Measurements from ENCODE around the gene TBC1D22A. TPM values are rescaled to one million over a fixed set of nuclear protein-coding genes. Genes with fewer than 3 reads are reported as not detected.
"Not testable (repeated sequence)": the region's sequence is repeated elsewhere in the genome, so short reads cannot be mapped to it uniquely, and the experiment has no call there.

The TBC1D22A gene
- total RNA-seq, 1 donor from 2014 or later: 15.3 TPM

DNA sequence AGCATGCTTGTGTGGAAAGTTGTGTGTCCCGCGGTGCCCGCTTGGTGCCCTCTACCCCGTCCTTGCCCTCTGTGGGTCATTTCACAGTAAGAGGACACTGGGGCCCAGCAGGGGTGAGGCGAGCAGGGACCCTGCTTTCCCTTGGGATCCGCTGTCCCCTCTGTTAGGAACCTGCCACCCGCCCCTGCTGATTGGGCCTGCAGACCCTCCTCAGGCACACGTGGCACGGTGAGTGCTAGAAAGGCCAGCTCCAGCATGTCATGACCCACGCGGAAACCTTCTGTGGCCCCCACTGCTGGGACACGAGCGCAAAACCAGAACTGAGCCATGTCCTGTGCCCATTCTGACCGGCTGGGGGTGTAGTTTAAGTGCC lies 353.1 kb downstream of the TBC1D22A start:
- no peak for DNase-seq (ENCODE audit: low read depth in 2 of 2)

DNA sequence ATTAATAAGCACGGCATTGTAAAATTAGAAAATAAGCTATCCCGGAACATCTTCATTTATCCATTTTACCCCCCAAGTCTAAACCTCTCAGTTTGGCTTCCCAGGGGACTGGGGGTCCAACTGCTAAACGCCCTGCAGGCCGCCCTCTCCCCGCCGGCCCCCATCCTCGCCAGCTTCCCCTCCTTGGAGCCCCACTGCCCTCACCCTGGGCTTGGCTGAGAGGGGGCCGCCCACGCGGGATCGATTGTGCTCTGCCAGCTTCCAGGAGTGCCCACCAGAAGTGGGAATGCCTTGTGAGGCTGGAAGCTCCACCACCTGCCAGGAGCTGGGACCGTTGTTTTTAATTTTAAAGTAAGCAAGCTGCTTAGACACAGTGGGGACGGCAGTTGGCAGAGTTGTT lies 353.5 kb downstream of the TBC1D22A start:
- no peak for DNase-seq (ENCODE audit: low read depth in 2 of 2)

DNA sequence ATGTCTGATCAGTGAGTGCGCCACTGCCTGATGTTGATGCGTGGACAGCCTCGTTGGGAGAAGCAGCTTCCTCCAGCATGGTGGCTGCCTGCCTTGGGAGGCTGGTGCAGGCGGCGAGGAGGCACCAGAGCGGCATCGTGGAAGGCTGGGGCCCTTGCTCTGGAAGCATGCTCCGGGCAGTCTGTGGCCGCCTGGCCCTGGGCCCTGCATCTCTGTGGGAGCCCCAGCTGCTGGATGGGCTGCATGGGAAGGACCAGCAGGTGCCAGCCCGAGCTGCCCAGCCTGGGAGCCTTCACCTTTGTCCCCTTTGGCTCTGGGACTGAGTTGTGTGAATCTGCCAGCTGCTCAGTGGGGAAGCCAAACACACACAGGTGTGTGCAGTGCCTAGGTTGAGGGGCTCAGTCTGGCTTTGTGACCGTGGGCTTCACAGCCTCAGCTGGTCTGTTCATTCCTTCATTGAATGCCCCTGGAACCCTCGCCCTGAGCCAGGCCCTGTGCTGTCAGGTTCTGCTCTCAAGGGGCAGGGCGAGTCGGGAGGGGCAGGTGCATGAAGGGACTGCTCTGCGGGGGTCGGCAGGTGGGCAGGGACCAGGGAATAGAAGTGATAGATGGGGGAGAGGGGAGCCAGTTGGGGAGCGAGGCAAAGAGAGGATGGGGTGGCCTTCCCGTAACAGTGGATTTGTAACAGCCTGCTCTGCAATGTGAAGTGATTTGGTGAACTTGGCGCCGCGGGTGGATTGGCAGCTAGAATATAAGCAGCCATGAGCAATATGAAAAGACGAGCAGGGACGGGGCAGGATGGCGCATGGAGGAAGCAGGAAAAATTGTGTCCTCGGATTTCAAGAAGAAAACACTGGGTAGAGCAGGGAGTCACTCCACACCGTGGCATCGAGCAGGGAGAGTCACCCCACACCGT lies 354.2 kb downstream of the TBC1D22A start:
- no peak for DNase-seq (ENCODE audit: low read depth in 2 of 2)

DNA sequence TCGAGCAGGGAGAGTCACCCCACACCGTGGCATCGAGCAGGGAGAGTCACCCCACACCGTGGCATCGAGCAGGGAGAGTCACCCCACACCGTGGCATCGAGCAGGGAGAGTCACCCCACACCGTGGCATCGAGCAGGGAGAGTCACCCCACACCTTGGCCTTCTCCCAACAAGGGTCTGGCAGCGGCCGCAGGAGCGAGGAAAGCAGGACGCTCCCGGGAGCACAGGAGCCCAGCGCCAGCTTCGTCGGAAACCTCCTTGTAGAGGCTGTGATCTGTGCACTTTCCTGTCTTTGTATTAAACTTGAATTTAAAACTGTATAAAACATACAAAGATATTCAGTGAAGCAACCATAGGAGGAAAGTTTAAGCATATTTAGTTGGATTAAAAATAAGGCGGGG lies 355.0 kb downstream of the TBC1D22A start:
- not testable (repeated sequence) for DNase-seq (ENCODE audit: low read depth in 2 of 2)

- DNase-seq (ENCODE audit: low read depth in 2 of 2): no peak
These were observed 356.7 kb downstream of the TBC1D22A start for GRCh38 chr22:47119181-47119580.

- no peak for DNase-seq (ENCODE audit: low read depth in 2 of 2)
These were observed 357.9 kb downstream of the TBC1D22A start for GRCh38 chr22:47120399-47120798.

DNA sequence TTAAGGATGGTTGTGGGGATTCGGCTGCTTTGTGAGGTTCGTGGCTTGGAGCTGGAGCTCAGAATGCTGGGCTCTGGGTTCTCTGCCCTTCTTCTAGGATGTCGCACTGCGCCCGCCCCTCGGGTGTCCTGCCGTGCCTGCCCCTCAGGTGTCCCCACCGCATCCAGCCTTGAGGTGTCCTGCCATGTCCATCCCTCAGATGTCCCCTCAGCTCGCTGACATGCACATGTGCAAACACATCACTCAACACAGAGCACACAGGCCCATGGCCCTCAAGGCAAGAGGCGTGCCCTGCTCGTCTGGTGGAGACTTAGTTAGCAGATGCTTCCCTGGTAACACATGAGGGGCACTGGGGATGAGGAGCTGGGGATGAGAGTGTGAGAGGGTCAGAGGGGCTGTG lies 359.3 kb downstream of the TBC1D22A start:
- DNase-seq (ENCODE audit: low read depth in 2 of 2): no peak

DNA sequence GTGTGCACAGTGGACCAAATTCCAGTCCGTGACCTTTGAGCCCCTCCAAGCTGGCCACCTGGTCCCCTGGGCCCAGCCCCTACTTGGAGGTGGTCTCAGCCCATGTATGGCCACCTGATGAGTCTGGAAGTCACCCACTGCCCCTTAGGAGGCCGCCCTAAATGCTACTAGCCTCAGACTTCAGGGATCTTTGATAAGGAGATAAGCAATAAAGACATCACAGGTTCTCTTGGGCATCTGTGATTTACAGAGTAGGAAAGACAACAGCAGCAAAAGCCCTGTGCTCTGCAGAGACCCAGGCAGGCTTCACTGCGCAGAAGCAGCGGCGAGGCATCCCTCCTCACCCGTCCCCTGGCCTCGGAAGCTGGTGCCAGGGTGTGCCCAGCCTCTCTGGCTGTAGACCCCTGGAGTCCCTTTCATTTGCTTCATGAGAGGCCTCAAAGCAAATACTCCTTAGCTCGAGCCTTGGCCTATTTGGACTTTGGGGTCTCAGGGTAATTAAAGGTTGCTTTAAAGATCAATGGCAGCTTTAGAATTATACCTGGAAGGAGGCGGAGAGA lies 360.1 kb downstream of the TBC1D22A start:
- no peak for DNase-seq (ENCODE audit: low read depth in 2 of 2)

DNA sequence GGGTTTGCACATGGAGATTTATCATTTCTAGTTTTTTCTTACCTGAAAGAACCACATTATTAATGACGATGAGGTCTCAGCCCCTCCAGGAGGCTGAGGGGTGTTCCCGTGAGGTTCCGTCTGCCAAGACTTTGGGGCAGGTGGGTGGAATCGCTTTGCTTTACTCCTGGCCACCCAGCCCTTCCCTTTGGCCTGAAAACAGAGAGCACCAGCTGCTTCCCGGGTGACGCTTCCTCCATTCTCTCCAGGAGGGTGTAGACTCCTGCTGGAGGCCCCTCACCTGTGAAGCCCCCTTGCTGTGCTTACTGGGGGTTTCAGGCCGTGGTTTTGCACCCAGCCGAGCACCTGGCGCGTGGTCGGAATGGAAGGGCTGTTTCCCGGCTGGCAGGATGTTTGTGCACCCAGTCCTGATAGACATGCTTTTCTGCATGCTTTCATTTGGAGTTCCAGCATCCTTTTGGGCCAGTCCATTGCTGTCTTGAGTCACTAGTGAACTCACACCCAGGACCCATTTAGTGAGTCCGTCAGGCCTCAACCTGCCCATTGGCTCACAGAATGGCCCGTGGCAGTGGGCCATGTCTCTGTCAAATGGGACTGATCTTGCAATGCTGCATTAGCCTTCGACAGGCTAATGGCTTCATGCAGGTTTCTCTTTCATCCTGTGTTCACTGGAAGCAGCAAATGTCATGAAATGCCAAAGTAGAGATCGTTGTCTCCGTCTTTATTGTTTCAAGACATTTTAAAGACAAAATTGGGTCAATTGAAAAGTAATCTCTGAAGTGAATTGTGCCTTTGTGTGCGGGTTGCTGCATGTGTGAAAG lies 360.8 kb downstream of the TBC1D22A start:
- no peak for DNase-seq (ENCODE audit: low read depth in 2 of 2)

- no peak for DNase-seq (ENCODE audit: low read depth in 2 of 2)
These were observed 361.5 kb downstream of the TBC1D22A start for GRCh38 chr22:47123827-47124442.

GRCh38 chr22:47124451-47124881 lies 362.0 kb downstream of the TBC1D22A start:
- no peak for DNase-seq (ENCODE audit: low read depth in 2 of 2)

DNA sequence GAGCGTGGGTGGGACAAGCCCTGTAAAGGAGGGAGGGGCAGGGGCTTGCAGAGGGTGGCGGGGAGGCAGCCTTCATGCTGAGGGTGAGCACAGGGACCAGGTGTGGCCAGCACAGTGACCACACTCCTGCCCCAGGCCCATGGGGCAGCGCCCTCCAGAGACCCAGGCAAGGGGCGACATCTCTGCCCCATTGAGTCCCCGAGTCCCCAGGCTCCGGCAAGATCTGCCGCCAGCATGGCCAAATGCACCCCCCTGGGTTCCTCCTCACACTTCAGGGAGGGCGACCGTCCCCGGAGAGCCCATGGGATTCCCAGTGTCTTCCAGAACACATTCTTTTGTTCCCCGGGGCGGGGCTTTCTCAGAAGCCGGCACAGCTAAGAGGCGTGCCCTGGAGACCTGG lies 362.5 kb downstream of the TBC1D22A start:
- no peak for DNase-seq (ENCODE audit: low read depth in 2 of 2)

DNA sequence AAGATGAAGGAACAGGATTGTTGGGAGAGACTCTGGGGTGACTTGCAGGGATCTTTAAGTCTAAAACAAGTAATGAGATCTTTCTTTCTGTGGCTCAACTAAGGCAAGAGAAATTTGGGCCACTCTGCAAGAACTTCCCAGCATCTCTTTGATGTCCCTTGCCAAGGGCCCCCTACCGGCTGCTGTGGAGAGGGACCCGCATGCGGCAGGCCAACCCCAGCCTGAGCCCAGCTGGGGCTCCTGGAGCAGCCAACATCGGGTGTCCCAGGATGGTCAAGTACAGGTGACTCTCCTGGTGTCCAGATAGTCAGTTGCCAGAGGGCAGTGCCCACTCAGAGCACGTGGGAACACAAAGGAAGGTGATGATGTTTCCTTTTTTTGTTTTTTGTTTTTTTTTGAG lies 363.2 kb downstream of the TBC1D22A start:
- DNase-seq (ENCODE audit: low read depth in 2 of 2): peak in 1 of 2 donors; percentile 12

GRCh38 chr22:47126344-47126811 lies 363.9 kb downstream of the TBC1D22A start:
- no peak for DNase-seq (ENCODE audit: low read depth in 2 of 2)

DNA sequence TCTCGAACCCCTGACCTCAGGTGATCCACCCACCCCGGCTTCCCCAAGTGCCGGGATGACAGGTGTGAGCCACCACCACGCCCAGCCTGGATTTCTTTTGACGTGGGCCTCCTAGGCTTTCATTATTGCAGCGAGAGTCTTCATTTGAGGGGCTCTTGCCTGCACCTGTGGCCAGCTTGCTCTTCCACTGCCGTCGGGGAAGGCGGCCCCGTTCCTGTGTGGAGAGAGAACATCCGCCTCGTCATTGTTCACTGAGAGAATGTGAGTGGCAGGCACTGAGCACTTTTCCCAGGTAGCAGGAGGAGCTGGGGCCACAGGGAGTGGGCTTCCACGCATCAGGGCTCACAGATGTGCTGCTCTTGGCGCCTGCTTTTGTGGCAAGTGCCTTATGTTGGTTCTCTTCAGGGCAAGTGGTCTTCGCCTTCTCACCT lies 365.0 kb downstream of the TBC1D22A start:
- DNase-seq (ENCODE audit: low read depth in 2 of 2): no peak

DNA sequence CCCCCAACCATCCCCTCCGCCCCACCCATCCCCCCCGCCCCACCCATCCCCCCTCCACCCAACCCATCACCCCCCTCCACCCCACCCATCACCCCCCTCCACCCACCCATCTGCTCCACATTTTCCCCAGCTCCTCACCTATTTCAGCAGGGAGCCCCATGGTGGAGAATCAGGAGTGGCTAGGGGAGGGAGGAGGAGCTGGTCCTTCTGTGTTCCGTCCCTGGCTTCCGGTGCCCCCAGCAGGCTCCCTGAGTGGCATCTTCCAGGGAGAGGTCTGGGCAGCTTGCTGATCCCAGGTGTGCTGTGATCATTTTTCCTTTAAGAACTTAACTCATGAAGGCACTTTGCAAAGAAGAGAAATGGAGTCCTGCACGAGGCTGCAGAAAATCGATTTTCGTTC lies 365.8 kb downstream of the TBC1D22A start:
- DNase-seq (ENCODE audit: low read depth in 2 of 2): no peak

DNA sequence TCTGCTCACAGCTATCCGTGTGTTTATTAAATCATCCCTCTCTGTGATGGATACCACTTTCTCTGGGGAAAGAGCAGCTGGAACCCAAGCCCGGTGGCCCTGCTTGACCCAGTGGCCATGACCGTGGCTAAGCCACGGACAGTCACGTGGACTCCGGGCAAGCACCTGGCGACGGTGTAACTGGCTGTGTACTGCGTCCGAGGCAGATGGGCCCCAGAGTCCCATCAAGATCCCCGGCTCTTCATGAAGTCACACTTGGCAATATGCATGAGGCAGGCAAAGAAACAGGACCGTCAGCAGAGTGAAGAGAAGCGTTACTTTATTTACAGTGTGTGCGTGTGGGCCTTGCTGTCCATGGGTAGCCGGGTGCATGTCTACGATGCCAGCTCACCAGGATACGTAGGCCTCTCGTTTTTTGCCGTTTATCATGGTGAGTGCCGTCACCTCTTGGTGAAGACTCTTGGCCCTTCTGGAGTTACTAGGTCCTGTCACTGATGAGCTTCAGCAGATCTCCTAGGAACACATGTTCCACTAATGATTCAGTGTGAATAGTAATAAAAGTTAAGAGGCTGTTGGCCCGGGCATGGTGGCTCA lies 366.3 kb downstream of the TBC1D22A start:
- no peak for DNase-seq (ENCODE audit: low read depth in 2 of 2)

GRCh38 chr22:47129902-47130635 lies 367.6 kb downstream of the TBC1D22A start:
- DNase-seq (ENCODE audit: low read depth in 2 of 2): no peak

DNA sequence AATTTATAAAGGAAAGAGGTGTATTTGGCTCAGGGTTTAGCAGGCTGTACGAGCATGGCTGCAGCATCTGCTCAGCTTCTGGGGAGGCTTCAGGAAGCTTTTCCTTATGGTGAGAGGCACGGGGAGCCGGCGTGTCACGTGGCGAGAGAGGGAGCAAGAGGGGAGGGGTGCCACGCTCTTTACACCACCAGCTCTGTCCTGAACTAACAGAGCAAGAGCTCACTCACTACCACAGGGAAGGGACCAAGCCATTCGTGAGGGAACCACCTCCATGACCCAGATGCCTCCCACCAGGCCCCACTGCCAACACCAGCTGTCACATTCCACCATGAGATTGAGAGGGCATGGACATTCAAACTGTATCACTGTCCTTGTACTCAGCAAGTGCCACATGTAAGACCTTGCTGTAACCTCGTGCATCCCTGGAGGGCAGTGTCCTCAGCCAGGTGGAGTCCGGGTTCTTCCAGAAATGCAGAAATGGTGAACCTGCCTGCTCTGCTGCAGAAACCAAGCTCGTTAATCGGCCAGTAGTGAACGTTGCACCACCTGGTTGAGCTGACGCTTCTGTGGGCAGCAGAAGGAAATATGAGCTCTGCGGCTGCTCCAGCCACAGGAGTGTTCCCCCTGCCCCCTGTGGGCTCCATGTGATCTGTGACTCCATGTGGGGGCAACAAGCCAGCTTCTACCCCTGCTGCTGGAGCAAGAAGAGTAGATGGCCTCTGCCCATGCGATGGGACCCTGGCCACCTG lies 368.6 kb downstream of the TBC1D22A start:
- DNase-seq (ENCODE audit: low read depth in 2 of 2): no peak

Data from lung microvascular endothelial cell (primary cell).